RPMI8226 (cell line): ENCODE measurements around the gene PLXNA4.

Experiments used
- DNase-seq: peaks from one replicate; pipeline ENCODE4 v3.0.0-alpha.2; 2015

PLXNA4 gene

DNA sequence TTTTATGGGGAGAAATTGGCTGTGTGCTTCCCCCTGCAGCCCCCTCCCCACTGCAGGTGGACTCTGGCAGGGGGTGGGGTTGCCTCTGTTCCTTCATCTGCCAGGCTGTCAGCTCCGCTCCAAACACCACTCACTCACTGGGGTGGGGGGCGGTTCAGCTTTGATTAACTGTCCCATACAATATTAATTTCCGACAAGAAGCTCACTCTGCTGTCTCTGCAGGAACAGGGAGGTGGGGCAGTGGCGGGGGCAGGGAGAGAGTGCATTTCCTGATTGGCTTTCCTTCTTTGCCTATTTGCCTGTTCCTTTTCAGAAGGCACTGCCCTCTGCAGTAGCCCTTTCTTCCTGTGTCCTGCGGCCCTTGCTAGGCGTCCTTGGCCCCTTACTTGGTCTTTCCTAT is 500.8 kb downstream of the PLXNA4 start:
- DNase-seq, result no peak

DNA sequence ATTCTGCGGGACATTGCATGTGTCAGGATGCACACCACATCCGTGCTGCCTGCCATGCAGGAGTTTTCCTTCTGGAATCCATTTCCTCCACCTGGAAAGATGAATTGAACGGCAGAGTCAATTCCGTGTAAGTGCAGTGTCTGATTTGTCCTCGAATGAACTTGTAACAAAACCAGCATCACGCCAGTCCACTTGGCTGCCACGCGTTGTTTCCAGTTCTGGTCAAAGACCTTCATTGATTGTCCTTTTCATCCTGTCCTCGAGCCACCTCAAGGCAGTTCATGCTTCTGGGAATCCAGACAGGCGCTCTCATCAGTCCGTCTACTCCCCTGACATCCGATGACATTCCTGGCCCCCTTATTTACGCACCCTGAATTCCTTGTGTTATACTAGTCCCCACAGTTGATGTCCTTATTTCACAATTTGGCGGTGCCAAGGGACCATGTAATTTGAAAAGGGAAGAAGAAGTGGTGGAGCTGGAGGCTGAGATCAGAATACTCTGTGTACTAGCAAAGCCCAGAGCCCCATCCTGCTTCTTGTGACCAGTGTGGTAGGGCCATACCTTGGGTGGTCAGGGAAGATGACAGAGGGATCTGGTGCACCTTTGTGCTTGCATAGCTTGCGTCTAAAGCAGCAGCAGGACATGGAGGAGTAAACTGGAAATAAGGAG is 502.2 kb downstream of the PLXNA4 start:
- no peak for DNase-seq
